ENCODE data around the gene MESD.
"Not testable (repeated sequence)": the region's sequence is repeated elsewhere in the genome, so short reads cannot be mapped to it uniquely, and the experiment has no call there.

The MESD gene

DNA sequence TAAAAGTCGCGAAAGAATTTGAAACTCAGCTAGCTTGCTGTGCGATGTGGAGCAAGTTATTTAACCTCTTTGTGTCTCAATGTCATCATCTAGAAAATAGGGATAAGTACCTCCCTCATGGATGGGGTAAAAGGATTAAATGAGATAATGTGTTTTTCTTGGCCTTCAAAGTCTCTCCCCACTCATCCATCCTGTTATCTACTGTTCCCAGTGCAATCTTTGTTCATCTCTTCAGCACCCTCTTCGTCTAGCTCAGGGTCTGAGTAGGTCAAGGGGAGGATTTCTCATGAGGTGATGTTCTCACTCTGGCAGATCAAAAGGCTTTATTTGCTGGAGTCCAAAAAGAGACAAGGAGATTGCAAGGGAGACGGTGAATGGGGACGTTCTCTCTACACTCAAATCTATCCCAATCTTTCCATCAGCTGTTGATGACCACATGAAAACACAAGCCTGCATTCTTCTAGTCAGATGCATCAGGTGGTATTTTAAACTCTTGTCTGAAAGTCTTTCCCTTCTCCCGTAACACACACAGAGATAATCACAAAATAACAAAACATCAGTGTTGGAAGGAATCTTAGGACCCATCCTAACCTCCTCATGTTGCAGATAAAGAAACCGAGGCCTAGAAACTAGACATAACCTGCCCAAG, 1.3 kb downstream of the MESD start:
- no peak for DNase-seq

DNA sequence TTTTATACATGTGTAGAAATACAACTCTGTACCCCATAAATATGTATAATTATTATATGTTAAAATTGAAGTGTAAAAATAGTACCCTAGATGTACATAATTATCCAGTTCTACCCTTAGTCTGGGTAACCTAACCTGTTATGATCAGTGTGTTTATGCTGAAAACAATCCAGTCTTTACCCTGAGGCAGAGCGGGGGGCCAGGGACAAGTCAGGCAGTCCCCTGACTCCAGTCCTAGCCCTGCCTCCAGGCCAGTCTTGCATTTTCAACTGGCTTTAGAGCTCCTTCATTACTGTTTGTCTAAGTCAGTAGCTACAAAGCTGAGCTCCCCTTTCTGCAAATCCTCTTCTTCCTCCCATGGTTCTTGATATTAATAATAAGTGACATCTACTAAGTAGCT, 3.1 kb downstream of the MESD start:
- DNase-seq: no peak

DNA sequence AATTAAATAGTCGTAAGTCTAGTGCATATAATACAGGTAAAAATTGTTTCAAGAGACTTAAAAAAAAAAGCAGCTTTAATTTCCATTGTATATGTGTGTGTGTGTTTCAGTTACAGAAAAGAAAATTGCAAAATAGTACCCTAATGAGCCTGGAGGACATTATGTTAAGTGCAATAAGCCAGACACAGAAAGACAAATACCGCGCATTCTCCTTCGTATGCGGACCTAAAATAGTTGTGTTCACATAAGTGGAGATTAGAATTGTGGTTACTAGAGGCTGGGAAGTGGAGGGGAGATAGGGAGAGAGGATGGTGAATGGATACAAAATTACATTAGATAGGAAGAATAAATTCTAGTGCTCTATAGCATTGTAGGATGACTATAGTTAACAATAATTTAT, 3.6 kb downstream of the MESD start:
- DNase-seq: no peak

DNA sequence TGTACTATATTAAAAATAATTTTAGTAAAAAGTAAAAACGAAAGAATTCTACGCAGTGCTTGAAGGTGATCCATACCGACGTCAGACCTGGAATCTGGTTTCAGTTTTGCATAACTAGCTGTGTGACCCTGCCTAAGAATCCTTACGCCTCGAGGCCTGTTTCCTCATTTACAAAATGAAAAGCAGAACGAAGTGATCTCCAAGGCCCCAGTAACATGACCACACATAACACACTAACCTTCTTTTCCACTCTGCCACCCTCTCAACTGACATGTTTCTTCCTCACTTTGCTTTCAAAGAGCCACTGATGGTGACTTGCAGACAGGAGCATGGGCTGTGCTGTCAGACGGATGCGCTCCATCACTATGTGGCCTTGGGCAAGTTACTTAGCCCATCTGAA, 4.8 kb downstream of the MESD start:
- no peak for DNase-seq

DNA sequence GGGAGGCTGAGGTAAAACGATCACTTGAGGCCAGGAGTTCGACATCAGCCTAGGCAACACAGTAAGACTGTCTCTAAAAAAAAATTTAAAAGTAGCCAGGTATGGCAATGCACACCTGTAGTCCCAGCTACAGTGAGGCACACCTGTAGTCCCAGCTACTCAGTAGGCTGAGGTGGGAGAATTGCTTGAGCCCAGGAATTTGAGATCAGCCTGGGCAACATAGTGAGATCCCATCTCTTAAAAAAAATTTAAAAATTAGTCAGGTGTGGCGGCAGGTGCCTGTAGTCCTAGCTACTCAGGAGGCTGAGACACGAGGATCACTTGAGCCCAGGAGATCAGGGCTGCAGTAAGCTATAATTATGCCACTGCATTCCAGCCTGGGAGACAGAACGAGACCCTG, 6.8 kb downstream of the MESD start:
- DNase-seq: no peak

DNA sequence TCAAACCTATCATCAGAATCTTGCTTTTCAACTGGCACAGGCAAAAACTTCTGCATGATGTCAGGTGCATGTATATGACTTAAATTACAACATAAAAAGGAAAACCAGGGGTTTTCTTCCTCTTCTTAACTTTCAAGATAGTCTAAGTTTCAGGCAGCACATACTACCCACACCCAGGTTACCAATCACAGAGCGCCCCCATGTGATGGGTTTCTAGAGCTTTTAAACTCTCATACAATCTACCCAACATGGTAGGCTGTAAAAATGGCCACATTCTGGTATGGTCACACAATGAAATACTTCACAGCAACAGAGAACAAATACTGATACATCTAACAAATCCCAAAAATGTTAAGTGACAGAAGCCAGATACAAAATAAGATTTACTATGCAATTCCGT, 7.4 kb downstream of the MESD start:
- DNase-seq: no peak

DNA sequence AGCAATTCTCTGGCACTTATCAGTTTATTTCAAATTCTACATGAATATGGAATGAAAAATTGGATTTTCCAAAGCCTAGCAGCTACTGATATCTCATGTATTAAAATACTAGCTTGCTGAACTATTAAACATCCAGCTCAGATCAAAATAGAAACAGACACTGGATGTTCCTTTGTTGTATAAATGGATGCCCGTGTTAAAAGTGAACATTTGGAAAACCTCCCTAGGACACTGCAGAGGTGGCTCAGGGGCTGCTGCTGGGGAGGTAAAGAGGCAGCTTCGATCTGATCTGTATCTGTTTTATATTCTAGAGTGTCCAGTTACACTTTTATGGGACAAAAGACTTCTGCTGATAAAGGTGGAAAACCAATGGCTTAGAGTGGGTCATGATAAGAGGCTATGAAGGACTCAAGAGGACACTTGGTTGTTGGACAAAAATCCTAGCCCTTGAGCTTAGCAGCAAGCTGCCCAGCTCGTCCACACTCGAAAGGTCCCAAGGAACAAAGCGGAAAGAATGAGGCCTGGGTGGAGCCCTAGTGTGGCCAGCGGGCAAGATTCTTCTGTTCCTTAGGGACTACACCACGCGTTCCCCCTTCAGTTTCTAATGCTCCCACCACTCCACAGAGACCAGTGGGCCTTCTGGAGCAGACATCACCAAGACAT, 9.9 kb downstream of the MESD start:
- DNase-seq: no peak

DNA sequence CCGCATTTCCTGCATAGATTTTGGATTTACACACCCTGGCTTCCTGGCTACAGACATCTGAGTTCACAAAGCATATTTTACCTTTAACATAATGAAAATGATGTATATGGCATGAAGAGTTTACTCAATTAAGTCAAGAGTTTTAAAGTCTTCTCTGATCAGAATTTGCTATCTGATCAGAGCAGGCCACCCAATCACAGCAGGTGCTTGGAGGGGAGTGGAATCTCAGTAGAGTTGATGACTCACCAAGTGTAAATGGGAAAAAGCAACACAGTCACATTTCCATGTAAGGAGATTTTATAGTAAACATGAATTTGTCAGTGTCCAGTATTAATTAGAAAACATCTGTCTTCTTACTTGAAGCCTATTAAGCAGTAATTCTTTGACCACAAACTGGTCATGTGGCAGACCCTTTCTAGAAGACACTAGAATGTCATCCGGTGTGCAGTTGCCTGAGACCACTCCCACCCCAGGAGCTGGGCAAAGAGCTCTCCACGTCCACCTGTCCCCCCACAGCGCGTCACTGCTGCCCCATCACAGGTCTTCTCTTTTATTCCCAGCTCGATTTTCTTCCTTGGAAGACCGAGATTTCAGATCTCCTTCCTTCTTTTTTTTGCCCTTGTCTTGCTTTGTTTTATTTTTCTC, 10.8 kb downstream of the MESD start:
- DNase-seq: no peak

DNA sequence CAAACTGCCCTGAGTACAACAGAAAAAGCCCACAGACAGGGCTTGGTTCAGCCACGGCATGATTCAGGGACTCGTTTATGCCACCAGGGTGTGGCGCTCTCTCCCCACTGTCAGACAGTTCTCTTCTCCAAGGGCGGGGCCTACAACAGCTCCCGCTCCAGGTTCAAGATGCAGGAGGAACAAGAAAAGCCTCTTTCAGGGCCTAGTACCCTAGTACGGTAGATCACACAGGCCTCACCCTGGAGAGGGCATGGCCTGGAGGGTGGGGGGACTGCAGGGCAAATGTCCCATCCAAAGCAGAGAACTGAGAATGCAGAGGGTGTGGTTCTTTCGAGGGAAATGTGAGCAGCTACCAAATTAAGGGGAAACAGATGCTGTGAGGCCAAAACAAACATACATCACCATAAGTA, 12.0 kb downstream of the MESD start:
- DNase-seq: no peak

DNA sequence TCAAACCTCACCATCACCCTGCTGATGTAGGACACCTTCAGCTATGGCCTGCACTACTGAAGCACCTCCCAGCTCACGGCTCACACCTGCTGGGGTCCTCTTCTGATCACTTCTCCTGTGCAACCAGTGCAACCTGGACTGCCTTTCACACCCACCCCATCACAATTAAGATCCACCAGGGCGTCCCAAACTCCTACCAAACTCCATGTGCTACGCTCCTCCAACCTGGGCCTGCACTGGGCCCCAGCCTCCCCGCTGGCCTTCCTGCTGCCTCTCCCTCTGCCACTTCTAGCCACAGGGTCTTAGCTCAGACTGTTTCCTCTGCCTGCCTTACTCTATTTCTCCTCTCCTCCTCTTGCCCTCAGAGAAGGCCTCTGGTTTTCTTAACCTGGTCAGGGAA, 12.8 kb downstream of the MESD start:
- DNase-seq: no peak

DNA sequence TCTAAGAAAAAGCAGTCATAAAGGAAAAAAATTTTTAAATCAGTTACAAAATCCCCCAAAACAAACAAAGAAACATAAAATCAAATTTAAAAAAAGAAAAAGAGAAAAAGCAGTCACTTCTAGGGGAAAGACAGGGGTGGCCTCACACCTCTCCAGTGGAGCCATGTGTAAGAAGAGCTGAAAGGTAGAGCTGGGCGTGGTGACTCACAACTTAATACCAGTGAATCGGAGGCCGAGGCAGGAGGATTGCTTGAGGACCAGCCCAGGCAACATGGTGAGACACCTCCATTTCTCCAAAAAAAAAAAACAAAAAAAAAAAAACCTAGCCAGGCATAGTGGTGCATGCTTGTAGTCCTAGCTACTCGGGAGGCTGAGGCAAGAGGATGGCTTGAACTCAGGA, 14.7 kb downstream of the MESD start:
- no peak for DNase-seq

DNA sequence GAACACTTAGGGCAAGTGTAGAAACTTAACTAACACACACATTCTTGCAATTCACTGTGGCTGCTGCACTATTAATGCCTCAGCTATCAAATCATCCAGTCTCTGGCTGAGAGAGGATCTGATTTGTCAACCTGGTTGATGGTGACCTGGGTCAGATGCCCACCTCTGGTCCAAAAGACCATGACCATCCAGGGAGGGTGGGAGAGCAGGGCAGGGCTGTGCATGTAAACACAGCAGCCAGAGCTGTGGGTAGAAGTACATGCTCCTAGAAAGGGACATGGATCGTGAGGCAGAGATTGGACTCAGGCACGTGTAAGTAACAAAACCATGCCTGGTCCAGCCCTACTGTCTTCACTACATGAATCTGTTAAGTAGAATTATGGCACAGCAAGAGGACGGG, 17.3 kb downstream of the MESD start:
- no peak for DNase-seq

DNA sequence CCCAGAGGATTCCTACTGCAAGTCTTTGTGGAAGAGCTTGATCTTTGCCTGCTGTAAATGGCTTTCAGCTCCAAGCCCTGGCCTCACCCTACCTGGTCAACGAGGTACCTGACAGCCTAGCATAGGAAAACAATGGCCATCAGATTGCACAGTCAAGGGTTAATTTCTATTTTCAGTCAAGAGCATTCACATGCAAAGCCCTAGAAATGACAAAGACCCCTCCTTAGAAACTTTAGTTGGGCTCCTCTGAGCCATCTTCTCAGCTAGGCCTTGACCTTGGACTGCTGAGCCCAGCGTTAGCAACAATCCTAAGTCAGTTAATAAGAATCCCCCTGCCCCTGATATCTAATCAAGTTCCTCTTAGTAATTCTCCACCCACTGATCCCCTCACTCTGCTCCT, 18.5 kb downstream of the MESD start:
- DNase-seq: no peak

DNA sequence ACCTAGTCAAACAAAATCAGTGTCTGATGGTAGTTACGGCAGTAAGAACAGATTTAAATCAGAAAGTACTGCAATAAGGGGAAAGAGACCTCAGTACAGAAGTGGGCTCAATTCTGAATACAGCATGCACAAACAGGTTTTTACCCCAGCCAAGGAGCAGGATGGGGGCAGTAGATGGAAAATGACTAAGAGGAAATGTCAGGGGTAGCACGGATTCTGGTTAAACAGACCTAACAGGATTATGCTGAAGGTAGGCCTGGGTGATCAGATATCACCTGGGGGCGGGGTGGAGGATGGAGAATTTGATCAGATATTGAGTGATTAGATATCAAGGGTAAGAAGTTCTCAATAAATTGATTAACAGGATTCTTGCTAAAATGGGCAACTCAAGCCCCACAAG, 19.0 kb downstream of the MESD start:
- no peak for DNase-seq

DNA sequence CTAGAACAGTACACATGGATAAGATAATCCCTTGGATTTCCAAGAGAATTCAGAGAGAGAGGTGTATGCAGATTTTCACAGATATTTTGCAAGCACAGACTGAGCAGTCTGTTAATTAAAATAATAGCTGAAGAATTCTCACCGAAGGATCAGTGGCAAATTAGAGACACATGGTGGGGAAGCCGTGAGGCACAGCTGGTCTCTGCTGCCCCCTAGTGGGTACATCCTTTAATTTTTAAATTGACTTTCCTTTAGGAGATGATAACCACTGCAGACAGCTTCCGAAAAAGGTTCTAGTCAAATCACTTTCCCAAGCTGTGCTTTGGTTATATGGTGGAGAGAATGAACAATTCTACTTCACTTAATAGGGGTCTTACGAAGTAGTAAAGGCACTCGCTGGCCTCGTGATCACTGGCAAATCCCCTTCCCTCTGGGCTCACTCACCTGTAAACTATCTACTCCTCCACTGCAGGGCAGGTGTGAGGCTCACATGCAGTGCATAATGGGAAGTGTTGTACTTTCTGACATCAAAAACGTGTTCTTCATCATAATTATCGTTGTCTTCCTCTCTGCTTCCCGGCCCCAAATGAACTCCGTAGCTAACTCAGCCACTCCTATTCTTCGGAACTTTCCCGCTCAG, 19.5 kb downstream of the MESD start:
- peak; percentile 60 for DNase-seq

DNA sequence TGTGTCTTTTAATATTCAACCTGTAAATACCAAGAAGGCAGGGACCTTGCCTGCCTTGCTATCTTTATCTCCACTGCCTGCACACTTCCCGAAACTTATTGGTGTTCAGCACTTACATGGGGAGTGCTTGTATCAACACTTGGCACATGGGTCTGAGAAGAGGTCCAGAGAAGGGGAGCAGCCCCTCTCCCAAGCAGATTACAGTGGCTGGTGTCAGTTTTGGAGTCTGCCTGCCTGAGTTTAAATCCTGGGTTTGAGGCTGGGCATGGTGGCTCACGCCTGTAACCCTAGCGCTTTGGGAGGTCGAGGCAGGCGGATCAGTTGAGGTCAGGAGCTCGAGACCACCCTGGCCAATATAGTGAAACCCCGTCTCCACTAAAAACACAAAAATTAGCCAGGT, 20.3 kb downstream of the MESD start:
- no peak for DNase-seq

DNA sequence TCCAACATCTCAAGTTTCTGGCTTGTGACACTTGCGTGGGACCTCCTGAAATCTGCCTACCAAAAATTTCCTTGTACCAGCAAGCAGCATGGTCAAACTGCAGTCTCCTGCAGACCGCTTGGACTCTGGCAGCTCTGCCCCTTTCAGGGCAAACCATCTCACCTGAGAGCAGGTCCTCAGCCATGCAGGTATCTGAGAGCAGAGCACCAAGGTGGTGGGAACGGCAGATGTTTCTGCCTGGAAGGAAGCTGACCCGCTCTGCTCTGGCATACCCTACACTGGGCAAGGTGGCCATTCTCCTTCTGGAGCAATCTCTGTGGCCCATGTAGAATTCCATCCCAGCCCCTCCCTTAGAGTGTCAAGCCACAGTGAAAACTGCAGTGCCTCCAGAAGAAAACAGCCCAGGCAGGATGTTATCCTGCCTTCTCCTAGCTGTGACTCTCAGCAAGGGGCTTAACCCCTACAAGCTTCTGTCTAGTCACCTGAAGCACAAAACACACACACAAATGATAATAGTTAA, 21.6 kb downstream of the MESD start:
- DNase-seq: no peak

DNA sequence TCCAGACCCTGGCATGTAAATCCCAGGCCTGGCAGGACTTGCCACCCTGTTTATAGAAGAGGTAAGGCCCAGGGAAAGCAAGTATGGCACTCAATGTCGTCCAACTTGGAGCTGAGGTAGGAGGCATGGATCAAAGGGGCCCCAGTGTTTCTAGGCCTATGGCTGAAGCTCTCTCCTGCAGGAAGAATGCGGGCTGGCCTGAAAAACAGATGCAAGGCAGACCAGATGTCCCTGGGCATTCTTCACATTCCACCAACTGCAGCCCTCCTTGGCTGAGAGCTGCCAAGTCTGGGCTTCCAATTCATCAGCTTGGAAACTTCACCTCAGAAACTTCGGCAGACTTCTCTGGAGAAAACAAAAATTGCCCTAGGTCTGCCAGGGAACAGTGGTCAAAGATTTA, 22.2 kb downstream of the MESD start:
- peak; percentile 41 for DNase-seq

DNA sequence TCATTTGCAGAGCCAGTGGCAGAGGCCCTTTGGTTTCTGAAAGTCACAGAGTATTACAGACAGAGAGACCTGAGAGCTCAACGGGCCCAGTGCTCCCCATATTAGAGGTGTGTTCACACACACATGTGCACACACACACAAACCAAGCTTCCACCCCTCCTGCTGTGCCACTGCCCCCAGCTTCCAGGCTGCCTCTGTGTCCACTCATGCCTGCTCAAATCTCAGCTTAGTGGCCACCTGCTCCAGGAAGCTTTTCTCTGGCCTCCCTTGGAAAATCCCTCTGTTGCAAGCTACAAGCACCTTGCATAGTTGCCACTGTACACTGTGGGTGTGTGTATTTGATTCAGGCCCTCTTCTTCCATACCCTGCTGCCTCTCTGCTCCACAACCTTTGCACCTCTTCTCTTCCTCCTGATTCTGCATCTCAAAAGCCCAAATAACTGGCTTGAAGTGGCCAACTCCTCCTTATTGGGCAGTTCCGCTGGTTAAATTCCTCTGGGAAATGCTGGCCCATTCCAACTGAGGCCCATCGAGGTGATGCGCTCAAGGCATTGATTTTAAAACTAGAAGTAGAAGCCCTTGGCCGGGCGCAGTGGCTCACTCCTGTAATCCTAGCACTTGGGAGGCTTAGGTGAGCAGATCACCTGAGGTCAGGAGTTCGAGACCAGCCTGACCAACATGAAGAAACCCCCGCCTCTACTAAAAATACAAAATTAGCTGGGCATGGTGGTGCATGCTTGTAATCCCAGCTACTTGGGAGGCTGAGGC, 23.0 kb downstream of the MESD start:
- DNase-seq: no peak

DNA sequence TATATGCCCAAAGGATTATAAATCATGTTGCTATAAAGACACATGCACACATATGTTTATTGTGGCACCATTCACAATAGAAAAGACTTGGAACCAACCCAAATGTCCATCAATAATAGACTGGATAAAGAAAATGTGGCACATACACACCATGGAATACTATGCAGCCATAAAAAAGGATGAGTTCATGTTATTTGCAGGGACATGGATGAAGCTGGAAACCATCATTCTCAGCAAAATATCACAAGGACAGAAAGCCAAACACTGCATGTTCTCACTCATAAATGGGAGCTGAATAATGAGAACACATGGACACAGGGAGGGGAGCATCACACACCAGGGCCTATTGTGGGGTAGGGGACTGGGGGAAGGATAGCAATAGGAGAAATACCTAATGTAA, 24.2 kb downstream of the MESD start:
- not testable (repeated sequence) for DNase-seq

DNA sequence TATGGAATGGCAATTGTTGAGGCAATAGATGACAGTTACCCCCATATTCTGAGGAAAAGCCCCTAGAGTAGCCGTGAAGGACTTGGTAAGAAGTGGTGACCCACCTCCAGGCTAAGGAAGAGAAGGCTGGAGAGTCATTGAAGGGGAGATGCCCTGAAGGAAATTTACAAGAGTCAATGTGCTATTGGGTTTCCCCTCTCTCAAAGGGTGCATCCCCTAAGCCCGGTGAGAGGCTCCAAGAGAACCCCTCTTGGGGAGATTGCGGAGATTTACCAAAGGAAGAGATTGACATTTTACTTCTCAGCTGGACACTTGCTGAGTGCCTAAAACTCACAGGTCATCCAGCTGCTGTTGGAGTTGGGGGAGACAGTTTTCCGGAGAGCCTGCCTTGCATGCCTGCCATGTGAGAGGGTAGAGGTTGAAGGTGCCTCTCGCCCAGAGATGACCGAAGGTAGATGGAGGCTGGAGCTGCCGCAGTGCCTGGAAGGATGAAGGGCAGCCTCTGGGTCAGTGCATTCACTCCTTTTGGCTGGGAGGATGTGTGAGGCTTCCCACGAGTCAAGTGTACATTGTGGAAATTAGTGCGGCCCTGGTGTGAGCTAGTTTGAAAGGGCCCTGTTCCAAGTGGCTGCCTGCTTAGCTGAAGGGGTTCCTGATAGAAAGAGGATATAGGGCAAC, 30.7 kb downstream of the MESD start:
- no peak for DNase-seq

DNA sequence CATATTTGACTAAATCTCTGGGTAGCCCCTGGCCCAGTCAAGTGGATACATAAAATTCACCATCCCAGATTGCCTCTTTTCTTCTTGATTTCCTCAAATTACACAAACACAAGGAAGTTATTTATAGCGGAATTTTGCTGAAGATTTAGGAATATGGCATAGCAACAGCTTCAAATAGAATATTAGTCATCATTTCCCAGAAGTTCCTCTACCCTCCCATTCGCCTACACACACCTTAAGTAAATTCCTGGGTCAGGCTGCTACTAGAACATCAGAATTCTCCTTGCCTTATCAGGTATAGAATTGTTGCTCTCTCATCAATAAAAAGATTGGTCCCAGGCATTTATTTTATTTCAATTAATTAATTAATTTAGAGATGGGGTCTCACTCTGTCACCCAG, 31.6 kb downstream of the MESD start:
- no peak for DNase-seq

DNA sequence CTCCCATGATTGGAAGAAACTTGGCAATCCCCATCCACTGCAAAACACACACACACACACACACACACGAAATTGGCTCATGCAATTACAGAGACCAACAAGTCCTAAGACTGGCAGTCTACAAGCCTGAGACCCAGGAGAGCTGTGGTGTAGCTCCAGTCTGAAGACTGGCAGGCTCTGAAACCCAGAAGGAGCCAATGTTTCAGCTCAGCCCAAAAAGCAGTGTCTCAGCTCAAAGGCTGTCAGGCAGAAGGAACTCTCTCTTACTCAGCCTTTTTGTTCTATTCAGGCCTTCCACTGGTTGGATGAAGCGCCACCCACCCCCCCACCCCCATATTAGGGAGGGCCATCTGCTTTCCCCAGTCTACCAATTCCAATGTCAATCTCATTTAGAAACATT, 32.1 kb downstream of the MESD start:
- DNase-seq: no peak
